ENCODE measurements around the gene PCBP3.
"Not testable (repeated sequence)": the region's sequence is repeated elsewhere in the genome, so short reads cannot be mapped to it uniquely, and the experiment has no call there.

The PCBP3 gene

DNA sequence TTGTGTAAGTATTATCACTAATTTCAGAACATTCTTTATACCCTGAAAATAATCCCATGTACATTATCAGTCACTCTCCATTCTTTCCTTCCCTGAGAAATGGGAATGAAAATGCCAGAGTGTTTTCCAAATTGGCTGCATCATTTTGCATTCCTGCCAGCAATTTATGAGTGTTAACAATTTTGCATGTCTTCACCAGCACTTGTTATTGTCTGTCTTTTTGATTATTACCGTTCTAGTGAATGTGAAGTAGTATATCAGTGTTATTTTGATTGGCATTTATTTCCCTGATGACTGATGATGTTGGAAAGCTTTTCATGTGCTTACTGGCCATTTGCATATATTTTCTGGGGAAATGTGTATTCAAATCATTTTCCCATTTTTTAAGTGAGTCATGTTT, 71.9 kb downstream of the PCBP3 start:
- TF ChIP-seq CTCF (conservative IDR thresholded peaks at IDR 0.05; ENCODE audit: low read depth, low read length): no peak
- no peak for DNase-seq (ENCODE audit: low read depth)
- H3K4me3 ChIP-seq (ENCODE audit: low read length): no peak overlapping the region

GRCh38 chr21:45718413-45718812, 74.9 kb downstream of the PCBP3 start:
- DNase-seq (ENCODE audit: low read depth): no peak
- H3K4me3 ChIP-seq (ENCODE audit: low read length): no peak overlapping the region
- no peak for TF ChIP-seq CTCF (conservative IDR thresholded peaks at IDR 0.05; ENCODE audit: low read depth, low read length)

GRCh38 chr21:45719177-45719802, 75.8 kb downstream of the PCBP3 start:
- DNase-seq (ENCODE audit: low read depth): no peak
- no peak for TF ChIP-seq CTCF (conservative IDR thresholded peaks at IDR 0.05; ENCODE audit: low read depth, low read length)

DNA sequence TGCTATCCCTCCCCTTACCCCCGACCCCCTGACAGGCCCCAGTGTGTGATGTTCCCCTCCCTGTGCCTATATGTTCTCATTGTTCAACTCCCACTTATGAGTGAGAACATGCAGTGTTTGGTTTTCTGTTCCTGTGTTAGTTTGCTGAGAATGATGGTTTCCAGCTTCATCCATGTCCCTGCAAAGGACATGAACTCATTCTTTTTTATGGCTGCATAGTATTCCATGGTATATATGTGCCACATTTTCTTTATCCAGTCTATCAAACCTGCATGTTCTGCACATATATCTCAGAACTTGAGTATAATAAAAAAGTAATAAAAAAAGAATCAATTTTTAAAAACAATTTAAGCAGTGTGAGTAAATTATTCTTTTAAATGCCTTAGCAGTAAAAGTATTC, 76.7 kb downstream of the PCBP3 start:
- not testable (repeated sequence) for H3K4me3 ChIP-seq (ENCODE audit: low read length); DNase-seq (ENCODE audit: low read depth)

More at GRCh38 chr21:45719177-45719802, 75.8 kb downstream of the PCBP3 start:
- no peak overlapping the region for H3K4me3 ChIP-seq (ENCODE audit: low read length)

GRCh38 chr21:45721671-45722070, 78.1 kb downstream of the PCBP3 start:
- TF ChIP-seq CTCF (conservative IDR thresholded peaks at IDR 0.05; ENCODE audit: low read depth, low read length): no peak
- no peak for DNase-seq (ENCODE audit: low read depth)
- no peak overlapping the region for H3K4me3 ChIP-seq (ENCODE audit: low read length)

DNA sequence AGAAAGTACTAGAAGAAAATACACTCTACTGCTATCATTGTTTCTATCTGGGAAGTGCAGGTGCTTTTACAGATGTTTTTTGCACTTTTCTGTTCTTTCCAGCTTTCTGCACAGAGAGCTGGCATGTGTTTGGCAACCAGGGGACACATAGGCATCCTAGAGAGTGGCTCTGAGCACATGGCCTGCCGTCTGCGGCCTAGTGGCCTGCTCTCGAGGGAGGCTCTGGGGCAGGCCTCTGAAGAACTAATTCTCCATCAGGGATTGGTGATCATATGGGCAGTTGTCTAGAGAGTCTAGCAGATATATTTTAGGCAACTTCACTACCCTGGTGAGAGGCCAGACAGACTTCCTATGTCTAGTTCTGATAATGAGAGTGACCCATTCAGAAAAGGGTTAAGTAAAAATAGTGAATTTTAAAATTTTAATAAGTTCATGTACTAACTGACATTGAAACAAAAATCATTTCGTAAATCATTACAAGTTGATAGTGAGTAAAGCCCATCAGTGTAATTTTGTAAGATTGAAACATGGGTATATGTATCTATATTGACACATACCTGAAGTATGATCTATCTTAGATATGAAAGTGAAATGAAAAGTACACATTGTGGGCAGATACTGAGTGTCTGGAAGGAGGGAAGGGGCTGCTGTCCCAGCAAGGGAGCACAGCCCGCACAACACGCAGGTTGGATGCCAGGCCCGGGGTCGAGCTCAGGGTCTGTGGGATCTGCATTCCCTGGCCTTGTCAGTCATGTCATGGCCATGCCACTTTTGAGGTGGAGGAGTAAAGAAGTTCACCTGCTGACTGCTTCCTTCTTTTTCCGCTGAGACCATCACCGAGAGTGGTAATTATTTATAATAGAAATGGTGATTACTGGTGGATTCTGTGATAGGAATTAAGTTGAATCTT, 79.8 kb downstream of the PCBP3 start:
- no peak for TF ChIP-seq CTCF (conservative IDR thresholded peaks at IDR 0.05; ENCODE audit: low read depth, low read length)
- no peak overlapping the region for H3K4me3 ChIP-seq (ENCODE audit: low read length)
- DNase-seq (ENCODE audit: low read depth): no peak

DNA sequence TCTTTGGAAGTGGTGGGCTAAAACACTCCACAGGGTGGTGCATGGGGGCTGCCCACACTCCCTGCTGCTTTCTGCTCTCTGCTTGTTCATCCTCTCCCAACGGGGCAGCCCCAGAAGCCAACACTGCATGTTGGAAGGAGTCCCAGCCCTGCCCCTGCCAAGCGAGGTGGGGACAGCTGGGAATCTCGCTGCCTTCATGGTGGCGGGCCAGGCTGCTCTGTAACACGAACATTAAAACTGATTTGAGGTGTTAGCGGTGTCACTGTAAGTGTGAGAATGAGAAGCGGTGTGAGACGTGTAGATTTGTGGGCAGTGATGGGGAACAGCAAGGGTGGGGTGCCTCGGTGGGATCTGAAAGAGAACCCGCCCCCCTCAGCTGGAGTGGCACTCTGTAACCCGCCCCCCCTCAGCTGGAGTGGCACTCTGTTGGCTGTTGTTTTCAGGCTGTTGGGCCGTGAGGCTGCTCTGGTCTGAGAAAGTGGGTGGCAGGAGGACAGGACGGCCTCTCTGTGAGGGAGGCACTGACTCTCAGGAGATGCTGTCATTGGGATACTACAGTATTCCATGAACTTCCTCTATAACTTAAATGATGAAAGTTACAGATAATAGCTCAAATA, 80.9 kb downstream of the PCBP3 start:
- DNase-seq (ENCODE audit: low read depth): no peak
- H3K4me3 ChIP-seq (ENCODE audit: low read length): no peak overlapping the region
- TF ChIP-seq CTCF (conservative IDR thresholded peaks at IDR 0.05; ENCODE audit: low read depth, low read length): no peak

All from retinal pigment epithelial cell (primary cell).